OCI-LY1 (cell line): ENCODE results near the gene SMIM29.

Experiments
- H2AFZ ChIP-seq: fragments of 200-600 bp; sonication (generic), shearing (Covaris generic); 2 replicates; pipeline ENCODE4 v1.6.0; 2014; ENCODE audit warnings: antibody characterized with exemption, mild to moderate bottlenecking, low read length
- H3F3A ChIP-seq: fragments of 200-600 bp; sonication (generic), shearing (Covaris generic); 2 replicates; pipeline ENCODE4 v1.6.0; 2014; ENCODE audit warnings: mild to moderate bottlenecking, antibody characterized with exemption, low read length, moderate library complexity; ENCODE audit not compliant: insufficient read depth
- H3K27ac ChIP-seq: fragments of 200-600 bp; sonication (generic); 2 replicates; pipeline ENCODE4 v1.5.1; 2014; ENCODE audit warnings: low read length, mixed run types, mild to moderate bottlenecking, low read depth; ENCODE audit not compliant: poor library complexity, severe bottlenecking
- H3K27me3 ChIP-seq: fragments of 200-600 bp; sonication (generic); 2 replicates; pipeline ENCODE4 v1.6.0; 2014; ENCODE audit warnings: antibody characterized with exemption, mild to moderate bottlenecking, low read length, moderate library complexity; ENCODE audit not compliant: insufficient read depth
- H3K36me3 ChIP-seq: fragments of 200-600 bp; sonication (generic); 2 replicates; pipeline ENCODE4 v1.6.1; 2014; ENCODE audit warnings: mild to moderate bottlenecking, antibody characterized with exemption, low read length, moderate library complexity, mixed read lengths; ENCODE audit not compliant: insufficient read depth
- H3K4me1 ChIP-seq: fragments of 200-600 bp; sonication (generic); 2 replicates; pipeline ENCODE4 v1.5.1; 2014; ENCODE audit warnings: mild to moderate bottlenecking, low read length, moderate library complexity; ENCODE audit not compliant: insufficient read depth, severe bottlenecking
- H3K4me2 ChIP-seq: fragments of 200-600 bp; sonication (generic), shearing (Covaris generic); 2 replicates; pipeline ENCODE4 v1.6.1; 2014; ENCODE audit warnings: low read length
- H3K4me3 ChIP-seq: fragments of 200-600 bp; sonication (generic); 2 replicates; pipeline ENCODE4 v1.5.1; 2014; ENCODE audit warnings: low read length, low read depth, mild to moderate bottlenecking, mixed read lengths; ENCODE audit not compliant: poor library complexity, severe bottlenecking
- H3K79me2 ChIP-seq: fragments of 200-600 bp; shearing (Covaris generic); 2 replicates; pipeline ENCODE4 v1.6.1; 2016; ENCODE audit warnings: mixed run types, low read length, mixed read lengths; ENCODE audit not compliant: insufficient read depth
- H3K9ac ChIP-seq: fragments of 200-600 bp; sonication (generic), shearing (Covaris generic); 2 replicates; pipeline ENCODE4 v1.6.1; 2014; ENCODE audit warnings: mild to moderate bottlenecking, low read length, mixed read lengths
- H3K9me2 ChIP-seq: fragments of 200-600 bp; sonication (generic), shearing (Covaris generic); 2 replicates; pipeline ENCODE4 v1.6.1; 2014; ENCODE audit warnings: low read depth, mild to moderate bottlenecking, low read length, mixed read lengths
- H3K9me3 ChIP-seq: fragments of 200-600 bp; shearing (Covaris generic); 2 replicates; pipeline ENCODE4 v1.6.1; 2014; ENCODE audit warnings: low read length, mixed read lengths
- H4K20me1 ChIP-seq: fragments of 200-600 bp; sonication (generic), shearing (Covaris generic); 2 replicates; pipeline ENCODE4 v1.6.0; 2016; ENCODE audit warnings: mild to moderate bottlenecking, low read length; ENCODE audit not compliant: insufficient read depth
- EZH2 ChIP-seq: fragments of 200-600 bp; sonication (generic), shearing (Covaris generic); IDR thresholded peaks from 2 replicates; pipeline ENCODE4 v1.8.0; 2017; ENCODE audit warnings: borderline replicate concordance, mixed run types, mild to moderate bottlenecking, antibody characterized with exemption, low read length, moderate library complexity, mixed read lengths
- TF ChIP-seq, protein P1 (sequence below): fragments of 200-600 bp; sonication (generic), shearing (Covaris generic); IDR thresholded peaks from 2 replicates; pipeline ENCODE4 v1.5.1; 2017; ENCODE audit warnings: mild to moderate bottlenecking, antibody characterized with exemption, low read length, moderate library complexity, mixed read lengths

Gene SMIM29

DNA sequence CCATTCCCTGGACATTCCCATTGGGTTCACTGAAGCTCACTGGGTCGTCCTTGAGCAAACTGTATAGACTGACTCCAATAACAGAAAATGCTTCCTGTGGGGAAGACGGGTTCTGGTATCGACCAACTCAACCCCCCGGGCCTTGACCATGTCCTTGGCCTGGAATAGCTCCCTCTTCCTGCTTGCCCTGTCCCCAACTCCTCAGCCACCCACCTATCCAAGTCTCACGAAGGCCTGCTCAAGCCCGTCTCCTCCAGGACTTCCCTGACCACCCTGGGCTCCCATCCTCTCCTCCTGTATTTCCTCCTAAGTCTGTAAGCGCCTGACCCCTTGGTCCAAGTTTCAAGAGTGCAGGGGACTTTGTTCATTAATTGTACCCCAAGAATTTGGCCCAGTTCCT is 14.9 kb downstream of the SMIM29 start:
- no peaks in the 10 kb centered on the region for H3K27me3 ChIP-seq
- H3K79me2 ChIP-seq, result peaks cover 14% of the 10 kb centered on the region
- no peak overlapping the region for H3K9ac ChIP-seq
- H3K36me3 ChIP-seq, result peaks cover 13% of the 10 kb centered on the region
- H3K4me1 ChIP-seq, result peaks cover 24% of the 10 kb centered on the region
- TF ChIP-seq, protein P1, sequence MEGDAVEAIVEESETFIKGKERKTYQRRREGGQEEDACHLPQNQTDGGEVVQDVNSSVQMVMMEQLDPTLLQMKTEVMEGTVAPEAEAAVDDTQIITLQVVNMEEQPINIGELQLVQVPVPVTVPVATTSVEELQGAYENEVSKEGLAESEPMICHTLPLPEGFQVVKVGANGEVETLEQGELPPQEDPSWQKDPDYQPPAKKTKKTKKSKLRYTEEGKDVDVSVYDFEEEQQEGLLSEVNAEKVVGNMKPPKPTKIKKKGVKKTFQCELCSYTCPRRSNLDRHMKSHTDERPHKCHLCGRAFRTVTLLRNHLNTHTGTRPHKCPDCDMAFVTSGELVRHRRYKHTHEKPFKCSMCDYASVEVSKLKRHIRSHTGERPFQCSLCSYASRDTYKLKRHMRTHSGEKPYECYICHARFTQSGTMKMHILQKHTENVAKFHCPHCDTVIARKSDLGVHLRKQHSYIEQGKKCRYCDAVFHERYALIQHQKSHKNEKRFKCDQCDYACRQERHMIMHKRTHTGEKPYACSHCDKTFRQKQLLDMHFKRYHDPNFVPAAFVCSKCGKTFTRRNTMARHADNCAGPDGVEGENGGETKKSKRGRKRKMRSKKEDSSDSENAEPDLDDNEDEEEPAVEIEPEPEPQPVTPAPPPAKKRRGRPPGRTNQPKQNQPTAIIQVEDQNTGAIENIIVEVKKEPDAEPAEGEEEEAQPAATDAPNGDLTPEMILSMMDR, result no peak
- no peak for TF ChIP-seq EZH2
- no peaks in the 10 kb centered on the region for H4K20me1 ChIP-seq
- H3K4me2 ChIP-seq, result no peak overlapping the region
- H3K4me3 ChIP-seq, result no peak overlapping the region
- no peaks in the 10 kb centered on the region for H3K9me3 ChIP-seq
- H3K9me2 ChIP-seq, result no peaks in the 10 kb centered on the region
- H3K27ac ChIP-seq, result peak overlapping the region; percentile 51
- no peaks in the 10 kb centered on the region; the same call in 1 of the 2 replicates for H3F3A ChIP-seq
- H2AFZ ChIP-seq, result no peak overlapping the region

- Histone ChIP-seq H3K4me1 (peaks cover 22% of the 10 kb centered on the region), H3K27ac (no peak overlapping the region), H3K27me3 (no peaks in the 10 kb centered on the region), H3K4me2 (no peak overlapping the region), H3K36me3 (peaks cover 4% of the 10 kb centered on the region), H3K79me2 (peaks cover 4% of the 10 kb centered on the region), H3K9ac (no peak overlapping the region), H3K9me2 (no peaks in the 10 kb centered on the region), H3F3A (no peaks in the 10 kb centered on the region; the same call in 1 of the 2 replicates), H3K9me3 (no peaks in the 10 kb centered on the region), H4K20me1 (no peaks in the 10 kb centered on the region), H3K4me3 (no peak overlapping the region), H2AFZ (no peak overlapping the region)
- no peak for TF ChIP-seq EZH2
- TF ChIP-seq, protein P1, result no peak
Measured at GRCh38 chr6:34232901-34233300, 15.9 kb downstream of the SMIM29 start.

DNA sequence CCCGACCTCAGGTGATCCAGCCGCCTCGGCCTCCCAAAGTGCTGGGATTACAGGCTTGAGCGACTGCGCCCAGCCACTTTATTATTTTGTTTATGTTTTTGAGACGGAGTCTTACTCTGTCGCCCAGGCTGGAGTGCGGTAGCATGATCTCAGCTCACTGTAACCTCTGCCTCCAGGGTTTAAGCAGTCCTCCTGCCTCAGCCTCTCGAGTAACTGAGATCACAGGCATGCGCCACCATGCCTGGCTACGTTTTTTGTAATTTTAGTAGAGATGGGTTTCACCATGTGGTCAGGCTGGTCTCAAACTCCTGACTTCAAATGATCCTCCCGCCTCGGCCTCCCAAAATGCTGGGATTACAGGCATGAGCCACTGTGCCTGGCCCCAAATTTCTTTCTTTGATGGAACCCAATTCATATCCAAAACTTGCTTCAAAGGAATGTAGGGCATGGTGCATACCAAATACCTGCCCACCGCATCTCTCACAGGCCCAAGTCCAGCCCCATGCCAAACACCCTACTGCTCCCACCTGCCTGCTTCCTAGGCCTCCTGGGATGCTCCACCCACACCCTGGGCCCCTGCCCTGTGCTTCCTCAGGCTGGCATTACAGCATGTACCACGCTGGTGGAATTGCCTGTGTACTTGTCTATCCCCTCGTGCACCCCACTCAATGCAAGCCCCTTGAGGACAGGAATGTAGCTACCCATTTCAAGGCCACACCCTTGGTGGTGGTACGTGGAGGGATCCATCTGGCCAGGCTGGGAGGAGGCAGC is 17.1 kb downstream of the SMIM29 start:
- Histone ChIP-seq H3K4me3 (no peak overlapping the region), H3K27me3 (no peaks in the 10 kb centered on the region), H3K36me3 (no peaks in the 10 kb centered on the region), H2AFZ (no peak overlapping the region), H3K79me2 (no peaks in the 10 kb centered on the region), H4K20me1 (no peaks in the 10 kb centered on the region), H3K9me2 (no peaks in the 10 kb centered on the region), H3K27ac (no peak overlapping the region), H3K4me2 (no peak overlapping the region), H3F3A (no peaks in the 10 kb centered on the region; the same call in 1 of the 2 replicates), H3K4me1 (peaks cover 32% of the 10 kb centered on the region), H3K9me3 (no peaks in the 10 kb centered on the region), H3K9ac (no peak overlapping the region)
- TF ChIP-seq EZH2, result no peak
- TF ChIP-seq, protein P1, result no peak
